HepG2 (cell line): ENCODE results near the gene KRTAP26-1. TPM values are rescaled to one million over a fixed set of nuclear protein-coding genes. Genes with fewer than 3 reads are reported as not detected.

Experiments used
- ATAC-seq: fragments of 200-7000 bp; cut with Tn5 transposase; 3 replicates; pipeline ENCODE4 v1.9.1; 2020; ENCODE audit warnings: mild to moderate bottlenecking, moderate library complexity
- BruUV-seq: library from RNA; stranded (reverse); fragments of 400-500 nt; replicated peaks from 2 replicates; lab custom pipeline; 2021; lab: Mats Ljungman, UMichigan
- CTCF ChIA-PET: fragments of 300-600 bp; formaldehyde crosslinking; extraction: SDS; loops from one replicate; lab custom pipeline; 2021; ENCODE audit warnings: low total read pairs, inconsistent platforms, low intra/inter-chr PET ratio; lab: Yijun Ruan, JAX
- POLR2A ChIA-PET: fragments of 350-600 bp; sonication (Branson Sonifier 250); formaldehyde crosslinking; loops from one replicate; lab custom pipeline; 2020; ENCODE audit warnings: antibody characterized with exemption, inconsistent platforms; lab: Yijun Ruan, JAX
- DNase-seq: peaks from one replicate; pipeline ENCODE4 v3.0.0-alpha.2; 2015; ENCODE audit warnings: low spot score
- FAIRE-seq: peaks from 3 replicates; lab custom pipeline; 2011; peaks lifted over from hg19 to GRCh38; lab: Jason Lieb, UNC
- H2AFZ ChIP-seq: one replicate; pipeline ENCODE4 v1.6.1; 2011; ENCODE audit warnings: low read length, inconsistent platforms
- H3K27ac ChIP-seq: fragments of 300-600 bp; 3 replicates; pipeline ENCODE4 v1.8.0; 2011; ENCODE audit warnings: mixed run types, mild to moderate bottlenecking, mixed read lengths, low read length, inconsistent platforms; ENCODE audit not compliant: insufficient read depth; ENCODE audit errors: extremely low read length
- H3K27me3 ChIP-seq, 2 experiments: fragments of 200-600 bp in 1 of 2; 2 replicates in 1 of 2; 3 replicates in 1 of 2; pipeline versions ENCODE4 v1.6.0 to v1.8.0; 2011; ENCODE audit warnings: low read length in 2 of 2, mild to moderate bottlenecking in 2 of 2, moderate library complexity in 2 of 2, inconsistent platforms in 1 of 2; ENCODE audit not compliant: insufficient read depth in 2 of 2, control insufficient read depth in 1 of 2
- H3K36me3 ChIP-seq, 2 experiments: fragments of 200-600 bp in 1 of 2; replicated peaks in 1 of 2; 2 replicates in 1 of 2; 3 replicates in 1 of 2; pipeline versions ENCODE4 v1.5.1 to v1.8.0; 2011; ENCODE audit warnings: low read length in 2 of 2, inconsistent platforms in 1 of 2; ENCODE audit not compliant: insufficient read depth in 2 of 2, control insufficient read depth in 1 of 2
- H3K4me1 ChIP-seq: 2 replicates; pipeline ENCODE4 v1.5.1; 2012; ENCODE audit warnings: low read length, inconsistent platforms; ENCODE audit not compliant: insufficient read depth
- H3K4me2 ChIP-seq: 2 replicates; pipeline ENCODE4 v1.6.0; 2011; ENCODE audit warnings: low read depth, low read length, inconsistent platforms
- H3K4me3 ChIP-seq, 3 experiments: fragments of 200-600 bp in 1 of 3; sonication (generic), shearing (Covaris generic) in 1 of 3; replicated peaks in 1 of 3; 2 replicates each; pipeline ENCODE4 v1.5.1; 2011 to 2016; ENCODE audit warnings: low read length in 3 of 3, inconsistent platforms in 2 of 3, low read depth in 2 of 3, mild to moderate bottlenecking in 2 of 3, control low read depth in 1 of 3, mixed read lengths in 1 of 3; ENCODE audit not compliant: insufficient read depth in 1 of 3
- H3K79me2 ChIP-seq: one replicate; pipeline ENCODE4 v1.6.1; 2011; ENCODE audit warnings: low read length, inconsistent platforms; ENCODE audit not compliant: insufficient read depth
- H3K9ac ChIP-seq: 2 replicates; pipeline ENCODE4 v1.6.0; 2011; ENCODE audit warnings: mild to moderate bottlenecking, low read depth, low read length, inconsistent platforms; ENCODE audit not compliant: insufficient read depth
- H3K9me3 ChIP-seq: 2 replicates; pipeline ENCODE4 v1.5.1; 2012; ENCODE audit warnings: mild to moderate bottlenecking, low read length
- H4K20me1 ChIP-seq: 2 replicates; pipeline ENCODE4 v1.6.0; 2011; ENCODE audit warnings: inconsistent platforms, mild to moderate bottlenecking, low read length, moderate library complexity; ENCODE audit not compliant: insufficient read depth
- ATAD3A ChIP-seq: sonication (generic); formaldehyde crosslinking; IDR thresholded peaks from 2 replicates; pipeline ENCODE4 v1.4.0; 2020; ENCODE audit warnings: missing genetic modification reagents
- ATF7-NPFF ChIP-seq: sonication (generic); formaldehyde crosslinking; IDR thresholded peaks from 2 replicates; pipeline ENCODE4 v1.8.1; 2023; ENCODE audit warnings: mild to moderate bottlenecking, low read depth, missing genetic modification reagents, moderate library complexity
- CEBPG ChIP-seq: IDR thresholded peaks from 2 replicates; pipeline ENCODE4 v1.6.1; 2016
- FOSL2 ChIP-seq: sonication (generic); formaldehyde crosslinking; IDR thresholded peaks from 2 replicates; pipeline ENCODE4 v1.4.0; 2020; ENCODE audit warnings: missing genetic modification reagents
- FOXK2 ChIP-seq: fragments of 450-650 bp; IDR thresholded peaks from 2 replicates; pipeline ENCODE4 v1.6.1; 2016
- HNRNPH1 ChIP-seq: fragments of 200-400 bp; formaldehyde crosslinking; optimal IDR thresholded peaks from 2 replicates; pipeline ENCODE3; 2017; ENCODE audit warnings: mild to moderate bottlenecking, low read depth, low read length
- NFKBIZ ChIP-seq: IDR thresholded peaks from 2 replicates; pipeline ENCODE4 v1.6.1; 2018; ENCODE audit warnings: missing genetic modification reagents, missing compliant biosample characterization
- RBAK ChIP-seq: sonication (generic); formaldehyde crosslinking; IDR thresholded peaks from 2 replicates; pipeline ENCODE4 v1.5.1; 2020; ENCODE audit warnings: mild to moderate bottlenecking, missing genetic modification reagents
- SUZ12 ChIP-seq: fragments of 150-350 bp; IDR thresholded peaks from 2 replicates; pipeline ENCODE4 v1.6.1; 2014; ENCODE audit warnings: low read depth, low read length
- THYN1 ChIP-seq: sonication (generic); formaldehyde crosslinking; IDR thresholded peaks from 2 replicates; pipeline ENCODE4 v1.8.1; 2023; ENCODE audit warnings: low read depth, mild to moderate bottlenecking, moderate library complexity, missing genetic modification reagents, borderline replicate concordance
- ZNF3 ChIP-seq: IDR thresholded peaks from 2 replicates; pipeline ENCODE4 v1.7.0; 2017; ENCODE audit warnings: inconsistent platforms
- ZNF460 ChIP-seq: sonication (generic); formaldehyde crosslinking; IDR thresholded peaks from 2 replicates; pipeline ENCODE4 v1.5.1; 2020; ENCODE audit warnings: missing genetic modification reagents, mild to moderate bottlenecking, borderline replicate concordance
- ZNF878 ChIP-seq: sonication (generic); formaldehyde crosslinking; IDR thresholded peaks from 2 replicates; pipeline ENCODE4 v1.8.1; 2023; ENCODE audit warnings: mild to moderate bottlenecking, missing genetic modification reagents, moderate library complexity
- ZSCAN21 ChIP-seq: sonication (generic); formaldehyde crosslinking; IDR thresholded peaks from 2 replicates; pipeline ENCODE4 v1.8.0; 2022; ENCODE audit warnings: mild to moderate bottlenecking, missing genetic modification reagents, moderate library complexity, borderline replicate concordance
- ZXDC ChIP-seq: sonication (generic); formaldehyde crosslinking; IDR thresholded peaks from 2 replicates; pipeline ENCODE4 v1.5.0; 2020; ENCODE audit warnings: mild to moderate bottlenecking, missing genetic modification reagents
- WGBS: methylation state at CpG from one replicate; pipeline ENCODE4 v1.1.6; 2017; ENCODE audit warnings: low lambda C conversion rate; 5-methylcytosine and 5-hydroxymethylcytosine counted together
- in situ Hi-C: cut with HindIII; loops from 2 replicates; pipeline ENCODE4 v1.10.0; 2017; ENCODE audit warnings: low pct_unique_long_range_greater_than_20kb; ENCODE audit not compliant: extremely low pct_ligation_motif_present
- intact Hi-C: fragments of 100-400 bp; cut with micrococcal nuclease; formaldehyde crosslinking; loops from one replicate; pipeline ENCODE4 v1.10.0; 2022; ENCODE audit not compliant: unreplicated experiment
- polyA plus RNA-seq, 8 experiments: library from polyadenylated mRNA; depleted of rRNA in 3 of 8; stranded (reverse) in 7 of 8; unstranded in 1 of 8; fragments of >200 nt; fragmentation: Illumina TruSeq in 4 of 8; extraction: Trizol in 4 of 8; gene quantifications; 2 replicates each; pipeline versions ENCODE4 v1.2.1 to v1.2.3, GENCODE V29; 2011 to 2016; ENCODE audit warnings: low read depth in 4 of 8, missing spikeins in 1 of 8, mixed read lengths in 1 of 8; ENCODE audit not compliant: insufficient read depth in 1 of 8
- total RNA-seq, 5 experiments: library from RNA; depleted of rRNA; stranded (reverse); fragments of >200 nt; fragmentation: Illumina TruSeq; extraction: Trizol; gene quantifications; 2 replicates each; pipeline ENCODE4 v1.2.3, GENCODE V29; 2016; ENCODE audit warnings: low read depth in 1 of 5

The KRTAP26-1 gene
- total and polyA plus RNA-seq, 2 of the 13 experiments (the other 11 are each of a cell fraction or from before 2014, with no cell fraction given), result not detected

GRCh38 chr21:30332681-30333080 is 12.6 kb upstream of the KRTAP26-1 start:
- no peak overlapping the region for H3K27ac ChIP-seq
- 35% methylated on average over 2 of the region's 2 CpGs for WGBS
- TF ChIP-seq ZNF878 (no peak), RBAK (CRISPR knock-in tag) (no peak), CEBPG (no peak), ZSCAN21 (no peak), HNRNPH1 (no peak), SUZ12 (no peak), ATAD3A (CRISPR knock-in tag) (no peak), NFKBIZ (no peak), ZXDC (CRISPR knock-in tag) (no peak), THYN1 (CRISPR knock-in tag) (no peak), ZNF460 (CRISPR knock-in tag) (no peak), ZNF3 (CRISPR knock-in tag) (no peak), FOSL2 (CRISPR knock-in tag) (no peak), FOXK2 (no peak), ATF7-NPFF (no peak)
- no peaks in the 10 kb centered on the region for H3K4me1 ChIP-seq
- no peak for FAIRE-seq
- BruUV-seq, result no TSS peak
- no peak overlapping the region for H3K4me3 ChIP-seq
- CTCF ChIA-PET, result no interaction called here
- no peaks in the 10 kb centered on the region for H3K79me2 ChIP-seq
- intact Hi-C loops, result no loop called here
- no peak overlapping the region for H2AFZ ChIP-seq
- DNase-seq, result no peak
- H3K9me3 ChIP-seq, result peaks cover 86% of the 10 kb centered on the region
- in situ Hi-C loops, result loop anchor here (25.0 kb wide), 1 partner anchor 755 kb away; no protein-coding TSS in a partner anchor
- no peak overlapping the region for H3K9ac ChIP-seq
- H3K27me3 ChIP-seq, result no peaks in the 10 kb centered on the region
- no peak overlapping the region for H3K4me2 ChIP-seq
- no peaks in the 10 kb centered on the region for H4K20me1 ChIP-seq
- no peaks in the 10 kb centered on the region for H3K36me3 ChIP-seq
- ATAC-seq, result no peak
- POLR2A ChIA-PET, result no interaction called here
